Esophagus muscularis mucosa (tissue), 4 donors: ENCODE results near the gene COLQ. TPM values are rescaled to one million over a fixed set of nuclear protein-coding genes. Genes with fewer than 3 reads are reported as not detected.

Experiments
- DNase-seq: peaks from one replicate; pipeline ENCODE4 v3.0.0-alpha.2; 2017; ENCODE audit errors: extremely low spot score
- H3K27ac ChIP-seq, 4 donors: fragments of 200-600 bp; sonication (generic); replicated peaks in 1 of 4; 1 replicate in 3 of 4; 2 replicates in 1 of 4; pipeline ENCODE4 v1.5.1; 2016 to 2019; ENCODE audit warnings: mild to moderate bottlenecking in 1 of 4
- H3K27me3 ChIP-seq, 4 donors: fragments of 200-600 bp; sonication (generic); one replicate each; pipeline versions ENCODE4 v1.5.1 to v1.6.0; 2016 to 2019
- H3K36me3 ChIP-seq, 4 donors: fragments of 200-600 bp; sonication (generic); one replicate each; pipeline ENCODE4 v1.5.1; 2016 to 2019
- H3K4me1 ChIP-seq, 4 donors: fragments of 200-600 bp; sonication (generic); one replicate each; pipeline ENCODE4 v1.5.1; 2016 to 2019
- H3K4me3 ChIP-seq, 4 donors: fragments of 200-600 bp; sonication (generic); 1 replicate in 2 of 4; 2 replicates in 2 of 4; pipeline ENCODE4 v1.5.1; 2016 to 2019; ENCODE audit warnings: mild to moderate bottlenecking in 4 of 4, moderate library complexity in 1 of 4
- H3K9me3 ChIP-seq, 4 donors: fragments of 200-600 bp; sonication (generic); 1 replicate in 3 of 4; 2 replicates in 1 of 4; pipeline ENCODE4 v1.5.1; 2016 to 2019
- EP300 ChIP-seq: sonication (generic); formaldehyde crosslinking; IDR thresholded peaks from one replicate; pipeline ENCODE4 v1.6.1; 2017; ENCODE audit warnings: antibody characterized with exemption
- POLR2A ChIP-seq: fragments of 450-650 bp; IDR thresholded peaks from one replicate; pipeline ENCODE4 v1.6.1; 2017; ENCODE audit warnings: antibody characterized with exemption, moderate library complexity, mild to moderate bottlenecking, low read depth
- POLR2AphosphoS5 ChIP-seq, 2 donors: sonication (generic); formaldehyde crosslinking; IDR thresholded peaks; one replicate each; pipeline ENCODE4 v1.6.1; 2017; ENCODE audit warnings: antibody characterized with exemption in 2 of 2
- WGBS: methylation state at CpG from one replicate; pipeline ENCODE4 v1.1.5; 2018; 5-methylcytosine and 5-hydroxymethylcytosine counted together
- intact Hi-C: fragments of 100-400 bp; cut with DNase I; formaldehyde crosslinking; loops from one replicate; pipeline ENCODE4 v1.15.1; 2023
- total RNA-seq, 4 donors: library from RNA; depleted of rRNA; stranded (reverse); fragments of >200 nt; gene quantifications; one replicate each; pipeline versions ENCODE4 v1.1.0 to v1.2.1, GENCODE V29; 2016
- TF ChIP-seq, protein P1 (sequence below), 3 experiments: fragments of 200-600 bp in 2 of 3; fragments of 450-650 bp in 1 of 3; sonication (generic) in 2 of 3; IDR thresholded peaks; one replicate each; pipeline ENCODE4 v1.5.1; 2017 to 2019; ENCODE audit warnings: antibody characterized with exemption in 3 of 3, mild to moderate bottlenecking in 2 of 3, moderate library complexity in 1 of 3

Gene COLQ
- total RNA-seq, 4 donors from 2014 or later: 1.2 to 3.1 (median 1.8) TPM

DNA sequence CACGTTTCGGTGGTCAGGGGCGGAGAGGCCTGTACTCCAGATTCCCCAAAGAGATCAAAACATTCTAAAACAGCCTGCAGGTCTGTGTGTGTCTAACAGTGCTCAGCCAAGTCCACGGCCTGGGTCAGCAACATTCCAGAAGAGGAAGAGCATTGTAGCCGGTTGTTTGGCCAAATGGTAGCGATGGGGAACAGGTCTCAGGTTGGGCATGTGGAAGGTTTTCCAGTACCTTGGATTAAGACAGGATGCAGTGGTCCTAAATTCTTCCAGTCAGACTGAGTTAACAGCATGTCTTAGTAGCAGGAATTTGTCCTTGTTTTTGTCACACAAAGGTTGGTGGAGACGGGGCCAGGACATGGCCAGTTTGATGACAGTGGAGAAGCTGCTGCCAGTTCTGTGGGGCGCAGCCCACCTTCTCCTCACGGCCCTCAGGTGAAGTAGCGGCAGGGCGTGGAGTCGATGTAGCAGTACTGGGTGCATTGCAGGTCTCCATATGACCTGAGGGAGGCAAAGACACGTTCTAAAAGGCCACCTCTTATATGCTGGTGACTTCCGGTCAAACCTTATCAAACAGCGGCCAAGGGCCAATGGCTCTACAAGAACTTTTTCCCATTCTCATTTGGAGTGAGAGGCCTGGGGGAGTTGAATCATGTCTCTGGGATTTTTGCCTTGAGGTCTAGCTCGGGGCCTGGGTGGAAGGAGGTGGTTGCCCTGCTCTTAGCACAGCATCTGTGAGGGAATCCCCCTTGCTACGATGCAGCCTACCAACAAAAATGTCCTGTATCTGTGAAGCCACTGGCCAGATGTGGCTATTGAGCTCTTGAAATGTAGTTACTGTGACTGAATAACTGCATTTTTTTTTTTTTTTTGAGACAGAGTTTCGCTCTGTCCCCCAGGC, 70.0 kb downstream of the COLQ start:
- no peak overlapping the region for H3K4me3 ChIP-seq
- H3K27ac ChIP-seq: no peak overlapping the region
- intact Hi-C loops: no loop called here
- no peaks in the 10 kb centered on the region for H3K27me3 ChIP-seq
- TF ChIP-seq, protein P1, sequence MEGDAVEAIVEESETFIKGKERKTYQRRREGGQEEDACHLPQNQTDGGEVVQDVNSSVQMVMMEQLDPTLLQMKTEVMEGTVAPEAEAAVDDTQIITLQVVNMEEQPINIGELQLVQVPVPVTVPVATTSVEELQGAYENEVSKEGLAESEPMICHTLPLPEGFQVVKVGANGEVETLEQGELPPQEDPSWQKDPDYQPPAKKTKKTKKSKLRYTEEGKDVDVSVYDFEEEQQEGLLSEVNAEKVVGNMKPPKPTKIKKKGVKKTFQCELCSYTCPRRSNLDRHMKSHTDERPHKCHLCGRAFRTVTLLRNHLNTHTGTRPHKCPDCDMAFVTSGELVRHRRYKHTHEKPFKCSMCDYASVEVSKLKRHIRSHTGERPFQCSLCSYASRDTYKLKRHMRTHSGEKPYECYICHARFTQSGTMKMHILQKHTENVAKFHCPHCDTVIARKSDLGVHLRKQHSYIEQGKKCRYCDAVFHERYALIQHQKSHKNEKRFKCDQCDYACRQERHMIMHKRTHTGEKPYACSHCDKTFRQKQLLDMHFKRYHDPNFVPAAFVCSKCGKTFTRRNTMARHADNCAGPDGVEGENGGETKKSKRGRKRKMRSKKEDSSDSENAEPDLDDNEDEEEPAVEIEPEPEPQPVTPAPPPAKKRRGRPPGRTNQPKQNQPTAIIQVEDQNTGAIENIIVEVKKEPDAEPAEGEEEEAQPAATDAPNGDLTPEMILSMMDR (IDR thresholded peaks at IDR 0.05): no peak
- no peak for TF ChIP-seq POLR2A
- TF ChIP-seq POLR2AphosphoS5 (IDR thresholded peaks at IDR 0.05): no peak
- no peak for TF ChIP-seq EP300
- no peaks in the 10 kb centered on the region for H3K4me1 ChIP-seq
- H3K36me3 ChIP-seq: peaks cover 0 to 48% (median 10%) of the 10 kb centered on the region in 4 donors
- H3K9me3 ChIP-seq: no peaks in the 10 kb centered on the region
- DNase-seq: no peak
- WGBS: 91% methylated on average over 17 of the region's 18 CpGs

DNA sequence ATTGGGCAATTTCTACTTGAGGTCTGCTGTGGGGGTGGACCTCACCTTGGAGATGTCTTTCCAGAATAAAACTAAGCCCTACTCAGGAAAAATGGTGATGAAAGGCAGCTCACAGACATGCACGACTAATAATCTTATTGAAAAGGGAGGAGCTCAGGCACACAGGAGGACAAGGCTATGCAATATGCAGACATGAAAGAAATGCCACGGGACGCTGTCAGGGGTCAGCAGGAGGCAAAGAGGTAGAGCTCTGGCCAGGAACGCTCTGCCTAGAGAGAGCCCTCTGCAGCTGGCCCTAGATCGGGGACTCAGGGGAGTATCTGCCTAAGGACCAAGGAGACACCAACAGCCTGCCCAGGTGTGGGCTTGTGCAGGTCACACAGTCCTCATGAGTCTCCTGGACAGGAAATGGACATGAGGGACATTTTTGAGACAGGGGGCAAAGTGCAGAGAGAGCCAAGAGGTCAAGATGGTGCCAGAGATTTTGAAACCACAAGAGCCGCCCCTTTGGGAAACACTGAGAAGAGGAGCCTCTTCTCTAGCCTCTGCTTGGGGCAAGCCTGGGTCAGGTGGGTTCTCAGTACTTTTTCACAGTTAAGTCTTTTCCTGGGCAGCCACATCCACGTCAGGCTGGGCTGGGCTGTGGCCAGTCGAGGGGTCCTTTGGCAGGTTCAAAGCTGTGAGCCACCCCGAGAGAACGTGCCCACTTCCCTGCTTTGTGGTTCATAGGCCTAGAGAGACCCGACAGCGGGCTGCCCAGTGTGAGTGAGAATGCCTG, 70.9 kb downstream of the COLQ start:
- intact Hi-C loops: no loop called here
- Histone ChIP-seq H3K4me3 (no peak overlapping the region), H3K4me1 (no peaks in the 10 kb centered on the region), H3K27ac (no peak overlapping the region), H3K9me3 (no peaks in the 10 kb centered on the region), H3K36me3 (peaks cover 0 to 40% (median 9%) of the 10 kb centered on the region in 4 donors), H3K27me3 (no peaks in the 10 kb centered on the region)
- no peak for DNase-seq
- 94% methylated on average over 12 of the region's 12 CpGs for WGBS
- TF ChIP-seq POLR2A: no peak
- TF ChIP-seq EP300: no peak
- TF ChIP-seq, protein P1 (IDR thresholded peaks at IDR 0.05): no peak
- no peak for TF ChIP-seq POLR2AphosphoS5 (IDR thresholded peaks at IDR 0.05)

DNA sequence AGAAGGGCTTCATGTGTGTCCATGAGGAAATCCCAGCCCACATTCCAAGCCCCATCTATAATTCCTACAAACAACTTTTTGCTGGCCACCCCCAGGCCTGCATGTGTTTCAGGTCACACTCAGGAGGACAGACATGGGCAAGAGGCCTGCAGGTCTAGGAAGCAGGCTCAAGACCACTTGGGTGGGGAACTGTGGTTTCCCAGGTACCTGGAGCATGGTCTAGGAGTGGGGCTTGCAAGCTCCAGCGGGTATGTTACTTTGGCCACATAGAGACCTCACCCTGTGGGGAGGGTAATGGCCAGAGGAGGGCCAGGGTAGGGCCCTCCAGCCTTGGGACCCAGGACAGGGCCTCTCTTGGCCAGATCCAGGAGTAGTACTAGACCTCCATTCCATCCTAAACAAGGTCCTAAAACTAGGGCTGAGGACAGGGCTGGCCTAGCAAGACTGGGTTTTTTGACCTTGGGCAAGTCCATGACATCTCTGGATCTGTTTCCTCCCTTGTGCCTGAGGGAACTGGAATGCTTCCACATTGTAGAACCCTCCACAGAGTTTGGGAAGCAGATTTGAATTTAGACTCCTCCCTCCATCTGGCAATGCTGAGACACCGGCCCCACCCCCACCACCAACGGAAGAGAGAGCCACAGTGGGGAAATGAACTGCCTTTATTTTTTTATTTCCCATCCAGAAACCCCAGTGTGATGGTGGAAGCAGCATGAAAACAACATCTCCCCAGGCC, 71.8 kb downstream of the COLQ start:
- Histone ChIP-seq H3K27ac (no peak overlapping the region), H3K36me3 (peaks cover 0 to 40% (median 7%) of the 10 kb centered on the region in 4 donors), H3K4me3 (no peak overlapping the region), H3K9me3 (no peaks in the 10 kb centered on the region), H3K27me3 (no peaks in the 10 kb centered on the region), H3K4me1 (no peaks in the 10 kb centered on the region)
- intact Hi-C loops: no loop called here
- DNase-seq: peak; percentile 83
- TF ChIP-seq EP300: no peak
- no peak for TF ChIP-seq POLR2A
- 71% methylated on average over 2 of the region's 3 CpGs for WGBS

DNA sequence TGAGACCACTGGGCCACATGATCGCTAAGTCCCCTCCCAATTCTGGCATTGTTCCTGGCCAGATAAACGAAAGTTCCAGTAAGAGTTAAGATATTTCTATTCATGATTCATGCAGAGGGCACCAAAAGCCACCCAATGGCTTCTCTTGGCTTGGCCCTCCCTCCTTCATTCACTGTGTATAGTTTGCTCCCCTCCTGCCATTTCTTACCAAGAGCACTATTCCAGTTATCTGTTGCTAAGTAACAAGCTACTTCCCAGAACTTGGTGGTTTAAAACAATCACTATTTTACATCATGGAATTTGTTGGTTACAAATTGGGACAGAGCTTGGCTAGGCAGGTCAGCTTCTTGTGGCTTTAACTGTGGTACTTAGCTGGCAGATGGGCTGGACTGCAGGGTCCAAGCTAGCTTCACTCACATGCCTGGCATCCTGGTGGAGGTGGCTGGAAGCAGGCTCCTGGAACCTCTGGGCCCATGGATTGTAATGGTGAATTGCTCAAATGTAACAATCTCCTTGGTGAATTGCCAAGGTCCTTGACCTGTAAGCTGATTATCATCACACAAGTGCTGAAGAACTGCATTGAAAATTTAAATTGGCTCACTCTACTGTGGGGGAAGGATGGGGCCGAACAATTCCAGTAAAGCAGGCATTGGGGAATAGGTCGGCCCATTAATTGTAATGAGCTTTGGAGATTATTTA, 77.5 kb downstream of the COLQ start:
- peaks cover 15 to 51% (median 39%) of the 10 kb centered on the region in 4 donors for H3K36me3 ChIP-seq
- no peaks in the 10 kb centered on the region for H3K9me3 ChIP-seq
- no peak overlapping the region for H3K27ac ChIP-seq
- H3K4me1 ChIP-seq: peaks cover 0 to 5% (median 0%) of the 10 kb centered on the region in 4 donors
- no peak for DNase-seq
- no peaks in the 10 kb centered on the region for H3K27me3 ChIP-seq
- TF ChIP-seq POLR2AphosphoS5 (IDR thresholded peaks at IDR 0.05) (no peak), POLR2A (no peak), EP300 (no peak)
- TF ChIP-seq, protein P1 (IDR thresholded peaks at IDR 0.05): no peak
- intact Hi-C loops: no loop called here
- 84% methylated on average over 4 of the region's 4 CpGs for WGBS
- H3K4me3 ChIP-seq: no peak overlapping the region
